H4 (cell line): ENCODE data around the gene CMTM6. TPM values are rescaled to one million over a fixed set of nuclear protein-coding genes. Genes with fewer than 3 reads are reported as not detected.
"Not testable (repeated sequence)": the region's sequence is repeated elsewhere in the genome, so short reads cannot be mapped to it uniquely, and the experiment has no call there.

Experiments
- DNase-seq: peaks from one replicate; pipeline ENCODE4 v3.0.0-alpha.2; 2015; ENCODE audit warnings: low spot score
- total RNA-seq: library from RNA; depleted of rRNA; stranded (reverse); fragments of >200 nt; shearing (Covaris generic); gene quantifications from 2 replicates; pipeline ENCODE4 v1.2.3, GENCODE V29; 2014; rRNA removed

Gene CMTM6
- 72.0 and 74.1 TPM in 2 replicates for total RNA-seq

- DNase-seq, result peak; percentile 54
These were observed at the start of gene CMTM6 for GRCh38 chr3:32502118-32502945. TSS of gene CMTM6 (minus strand) at chr3:32502852. CDS start at chr3:32502745, 107 bp downstream.

GRCh38 chr3:32552013-32552412, 49.4 kb upstream of the CMTM6 start:
- no peak for DNase-seq

- DNase-seq, result no peak
These were observed 48.8 kb upstream of the CMTM6 start for GRCh38 chr3:32551496-32551895.

GRCh38 chr3:32551087-32551486, 48.4 kb upstream of the CMTM6 start:
- no peak for DNase-seq

GRCh38 chr3:32545305-32545704, 42.7 kb upstream of the CMTM6 start:
- DNase-seq, result no peak

- DNase-seq, result no peak
These were observed 42.2 kb upstream of the CMTM6 start for GRCh38 chr3:32544894-32545293.

- DNase-seq, result no peak
These were observed 40.2 kb upstream of the CMTM6 start for GRCh38 chr3:32542807-32543206.

- no peak for DNase-seq
These were observed 38.2 kb upstream of the CMTM6 start for GRCh38 chr3:32540899-32541298.

- DNase-seq, result no peak
These were observed 29.8 kb upstream of the CMTM6 start for GRCh38 chr3:32532434-32532833.

- DNase-seq, result no peak
These were observed 28.5 kb upstream of the CMTM6 start for GRCh38 chr3:32531010-32531647.

- no peak for DNase-seq
These were observed 23.1 kb upstream of the CMTM6 start for GRCh38 chr3:32525720-32526119.

GRCh38 chr3:32522682-32523081, 20.0 kb upstream of the CMTM6 start:
- DNase-seq, result no peak

- DNase-seq, result not testable (repeated sequence)
These were observed 16.3 kb upstream of the CMTM6 start for GRCh38 chr3:32518921-32519320.

- DNase-seq, result not testable (repeated sequence)
These were observed 14.1 kb upstream of the CMTM6 start for GRCh38 chr3:32516751-32517150.

GRCh38 chr3:32511005-32511404, 8.4 kb upstream of the CMTM6 start:
- DNase-seq, result no peak

GRCh38 chr3:32510075-32510724, 7.5 kb upstream of the CMTM6 start:
- peak; percentile 31 for DNase-seq

GRCh38 chr3:32508711-32509110, 6.1 kb upstream of the CMTM6 start:
- DNase-seq, result no peak

GRCh38 chr3:32506466-32506865, 3.8 kb upstream of the CMTM6 start:
- no peak for DNase-seq

GRCh38 chr3:32502946-32503286, 264 bp upstream of the CMTM6 start:
- DNase-seq, result no peak

- DNase-seq, result no peak
These were observed 902 bp downstream of the CMTM6 start for GRCh38 chr3:32501783-32502117.

- DNase-seq, result no peak
These were observed 1.5 kb downstream of the CMTM6 start for GRCh38 chr3:32500880-32501782.

GRCh38 chr3:32500231-32500630, 2.4 kb downstream of the CMTM6 start:
- DNase-seq, result no peak
